GM20000 (cell line): ENCODE data around the gene GATA3.
A peak's percentile ranks its signal among the peaks of the same experiment; 100 is the strongest.

ENCODE experiments used
- DNase-seq: peaks from one replicate; pipeline ENCODE4 v3.0.0; 2012; ENCODE audit warnings: low spot score
- CTCF ChIP-seq: IDR thresholded peaks from 2 replicates; pipeline ENCODE4 v1.5.1; 2012; ENCODE audit warnings: mild to moderate bottlenecking, control low read depth; ENCODE audit errors: extremely low read depth, missing control alignments

GATA3 gene

GRCh38 chr10:8079126-8079525, 24.6 kb downstream of the GATA3 start:
- no peak for TF ChIP-seq CTCF

DNA sequence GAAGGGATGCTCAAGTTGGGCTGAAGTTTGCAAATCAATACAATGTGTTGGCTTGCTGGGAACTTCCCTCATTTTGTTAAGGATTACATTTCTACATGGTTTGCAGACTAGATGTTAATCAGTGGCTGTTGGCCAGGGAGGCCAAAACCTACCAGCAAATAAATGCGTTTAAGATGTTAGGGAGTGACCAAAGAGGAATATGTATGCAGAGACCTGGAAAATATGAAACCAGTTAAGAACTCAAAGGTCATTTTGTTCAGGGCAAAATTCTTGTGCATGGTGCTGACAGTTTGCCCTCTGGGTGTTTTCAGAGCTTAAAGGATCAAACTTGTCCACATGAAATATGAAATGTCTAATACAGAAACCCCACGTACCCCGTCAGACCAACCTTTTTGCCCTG, 30.3 kb downstream of the GATA3 start:
- DNase-seq: no peak
- TF ChIP-seq CTCF: no peak

More at GRCh38 chr10:8079126-8079525, 24.6 kb downstream of the GATA3 start:
- no peak for DNase-seq

GRCh38 chr10:8085251-8085650, 30.8 kb downstream of the GATA3 start:
- TF ChIP-seq CTCF: no peak
- no peak for DNase-seq

GRCh38 chr10:8086315-8086714, 31.8 kb downstream of the GATA3 start:
- DNase-seq: no peak
- TF ChIP-seq CTCF: no peak

GRCh38 chr10:8088504-8088903, 34.0 kb downstream of the GATA3 start:
- TF ChIP-seq CTCF: no peak
- DNase-seq: peak; percentile 66

GRCh38 chr10:8092428-8092827, 37.9 kb downstream of the GATA3 start:
- no peak for TF ChIP-seq CTCF

DNA sequence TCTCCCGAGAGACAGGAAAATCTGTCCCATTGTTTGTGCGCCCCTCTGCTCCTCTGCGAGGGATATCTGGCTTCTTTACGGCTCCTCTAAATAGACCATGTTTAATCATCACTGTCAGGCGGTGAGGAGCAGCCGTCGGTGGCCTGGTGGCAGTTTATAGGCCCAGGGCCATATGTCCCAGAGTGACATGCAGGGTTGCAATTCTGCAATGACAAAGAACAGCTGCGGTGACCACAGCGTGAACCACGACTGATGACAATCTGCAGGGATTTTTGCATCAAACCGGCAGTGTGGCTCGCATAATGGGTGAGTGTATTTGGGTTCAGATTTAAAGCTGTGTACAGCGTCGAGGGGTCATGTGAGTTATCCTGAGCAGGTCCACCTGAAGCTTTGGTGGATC, 41.5 kb downstream of the GATA3 start:
- no peak for DNase-seq
- no peak for TF ChIP-seq CTCF

More at GRCh38 chr10:8092428-8092827, 37.9 kb downstream of the GATA3 start:
- DNase-seq: no peak
